Measurements from ENCODE around the gene AMER3.
A peak's percentile ranks its signal among the peaks of the same experiment; 100 is the strongest.
"Not testable (repeated sequence)": the region's sequence is repeated elsewhere in the genome, so short reads cannot be mapped to it uniquely, and the experiment has no call there.

The AMER3 gene

GRCh38 chr2:130755256-130756052, at the start of gene AMER3:
Gene AMER3 (plus strand): TSS chr2:130755540. CDS start chr2:130762073, 6,533 bp downstream.
- DNase-seq = no peak

GRCh38 chr2:130714795-130715194, 40.5 kb upstream of the AMER3 start:
- DNase-seq = not testable (repeated sequence)

- no peak for DNase-seq
These were observed 35.3 kb upstream of the AMER3 start for GRCh38 chr2:130720036-130720435.

DNA sequence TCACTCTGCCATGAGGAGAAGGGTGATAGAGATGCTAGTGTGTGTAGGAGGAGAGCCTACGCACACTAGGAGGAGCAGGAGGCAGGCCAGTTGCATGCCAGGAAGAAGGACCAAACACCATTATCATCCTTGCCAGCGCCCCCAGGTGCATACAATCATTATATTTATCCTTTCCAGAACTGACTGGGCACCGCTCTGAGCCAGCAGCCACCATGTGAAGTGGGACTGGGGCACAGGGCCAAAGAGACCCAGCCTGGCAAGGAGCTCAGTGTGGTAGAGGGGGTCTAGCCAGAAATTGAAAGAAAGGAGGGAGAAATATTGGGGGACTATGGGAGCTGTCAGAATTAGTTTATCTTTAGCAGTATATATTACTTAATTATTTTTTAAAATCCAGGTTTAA, 34.8 kb upstream of the AMER3 start:
- no peak for DNase-seq

GRCh38 chr2:130724455-130724854, 30.9 kb upstream of the AMER3 start:
- no peak for DNase-seq

DNA sequence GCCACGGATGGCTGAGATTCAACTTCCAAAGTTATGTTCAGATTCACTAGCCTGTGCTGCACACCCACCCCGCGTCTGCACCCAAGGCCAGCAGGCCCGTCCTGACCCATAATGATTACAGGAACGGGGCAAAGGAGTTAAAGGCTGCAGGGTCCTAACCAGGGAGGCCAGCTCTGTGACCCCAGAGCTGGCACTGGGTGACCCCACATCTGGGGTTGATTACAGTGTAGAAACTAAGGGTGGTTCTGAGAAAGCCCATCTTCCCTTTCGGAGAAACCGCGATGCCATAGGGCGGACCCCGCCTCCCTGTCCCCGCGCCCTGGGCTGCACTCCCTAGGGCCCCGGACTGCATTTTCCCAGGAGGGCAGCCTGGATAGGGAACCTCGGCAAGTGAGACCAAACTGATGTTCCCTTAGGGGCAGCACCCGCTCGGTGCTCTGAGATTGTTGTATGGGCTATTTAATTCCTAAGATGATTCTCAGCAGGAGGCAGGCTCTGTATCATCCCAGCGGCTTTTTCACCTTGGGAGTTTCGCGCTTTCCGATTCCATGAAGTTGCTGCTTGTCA, 28.6 kb upstream of the AMER3 start:
- DNase-seq = no peak

GRCh38 chr2:130727286-130727924, 27.9 kb upstream of the AMER3 start:
- DNase-seq = peak; percentile 63

- DNase-seq = peak; percentile 6
These were observed 27.3 kb upstream of the AMER3 start for GRCh38 chr2:130728007-130728454.

DNA sequence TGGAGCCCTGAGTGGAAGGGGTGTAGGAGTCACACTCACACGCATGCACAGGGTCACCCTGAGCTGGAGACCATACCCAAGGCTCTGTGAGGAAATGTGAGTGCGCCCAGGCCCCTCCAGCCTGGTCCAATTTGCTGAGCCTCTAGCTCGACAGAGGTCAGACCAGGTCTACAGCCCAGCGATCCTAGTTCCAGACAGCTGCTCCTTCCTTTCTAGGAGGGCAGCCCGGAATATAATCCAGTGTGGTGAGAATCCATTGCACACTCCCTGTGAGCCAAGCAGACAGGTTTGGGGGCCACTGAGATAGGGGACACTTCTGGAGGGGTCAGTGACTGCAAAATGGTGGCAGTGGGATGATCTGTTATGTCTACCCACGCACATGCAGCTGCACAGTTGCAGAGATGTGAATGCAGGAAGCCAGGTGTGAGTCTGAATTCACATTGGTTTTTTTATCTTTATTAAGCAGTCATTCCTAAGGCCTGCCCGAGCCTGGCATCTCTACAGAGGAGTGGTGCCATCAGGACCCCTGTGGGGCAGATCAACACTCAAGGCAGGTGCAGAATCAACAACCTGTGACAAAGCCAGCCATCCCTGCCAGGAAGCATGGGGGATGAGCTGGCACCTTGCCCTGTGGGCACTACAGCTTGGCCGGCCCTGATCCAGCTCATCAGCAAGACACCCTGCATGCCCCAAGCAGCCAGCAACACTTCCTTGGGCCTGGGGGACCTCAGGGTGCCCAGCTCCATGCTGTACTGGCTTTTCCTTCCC, 26.6 kb upstream of the AMER3 start, which contains the start of gene GPR148:
Gene GPR148 (plus strand): TSS at position 522 of the 768 bp plus-strand sequence. CDS start 82 bp downstream, at position 604.
- no peak for DNase-seq

DNA sequence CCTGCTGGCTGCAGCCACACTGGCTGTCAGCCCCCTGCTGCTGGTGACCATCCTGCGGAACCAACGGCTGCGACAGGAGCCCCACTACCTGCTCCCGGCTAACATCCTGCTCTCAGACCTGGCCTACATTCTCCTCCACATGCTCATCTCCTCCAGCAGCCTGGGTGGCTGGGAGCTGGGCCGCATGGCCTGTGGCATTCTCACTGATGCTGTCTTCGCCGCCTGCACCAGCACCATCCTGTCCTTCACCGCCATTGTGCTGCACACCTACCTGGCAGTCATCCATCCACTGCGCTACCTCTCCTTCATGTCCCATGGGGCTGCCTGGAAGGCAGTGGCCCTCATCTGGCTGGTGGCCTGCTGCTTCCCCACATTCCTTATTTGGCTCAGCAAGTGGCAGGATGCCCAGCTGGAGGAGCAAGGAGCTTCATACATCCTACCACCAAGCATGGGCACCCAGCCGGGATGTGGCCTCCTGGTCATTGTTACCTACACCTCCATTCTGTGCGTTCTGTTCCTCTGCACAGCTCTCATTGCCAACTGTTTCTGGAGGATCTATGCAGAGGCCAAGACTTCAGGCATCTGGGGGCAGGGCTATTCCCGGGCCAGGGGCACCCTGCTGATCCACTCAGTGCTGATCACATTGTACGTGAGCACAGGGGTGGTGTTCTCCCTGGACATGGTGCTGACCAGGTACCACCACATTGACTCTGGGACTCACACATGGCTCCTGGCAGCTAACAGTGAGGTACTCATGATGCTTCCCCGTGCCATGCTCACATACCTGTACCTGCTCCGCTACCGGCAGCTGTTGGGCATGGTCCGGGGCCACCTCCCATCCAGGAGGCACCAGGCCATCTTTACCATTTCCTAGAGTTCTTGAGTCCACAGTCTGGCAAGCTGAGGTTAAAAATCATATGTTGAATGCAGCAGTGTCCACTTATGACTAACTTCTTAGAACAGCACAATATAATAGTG, 25.7 kb upstream of the AMER3 start:
- no peak for DNase-seq

GRCh38 chr2:130732257-130732656, 23.1 kb upstream of the AMER3 start:
- DNase-seq = not testable (repeated sequence)

DNA sequence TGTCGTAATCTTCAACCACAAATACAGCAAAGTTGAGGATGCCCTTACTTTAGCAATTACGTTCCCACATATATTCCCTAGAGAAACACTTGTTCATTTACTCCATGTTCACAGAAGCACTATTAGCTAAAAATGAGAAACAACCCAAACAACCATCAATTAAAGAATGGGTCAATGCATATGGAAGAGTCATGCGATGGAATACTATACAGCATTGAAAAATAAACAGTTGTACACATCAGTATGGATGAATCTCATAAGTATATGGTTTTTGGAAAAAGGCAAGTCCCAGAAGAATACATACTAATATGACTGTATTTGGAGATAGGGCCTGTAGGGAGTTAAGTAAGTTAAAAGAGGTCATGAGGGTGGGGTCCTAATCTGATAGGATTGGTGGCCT, 20.1 kb upstream of the AMER3 start:
- no peak for DNase-seq

GRCh38 chr2:130736487-130736886, 18.9 kb upstream of the AMER3 start:
- no peak for DNase-seq

DNA sequence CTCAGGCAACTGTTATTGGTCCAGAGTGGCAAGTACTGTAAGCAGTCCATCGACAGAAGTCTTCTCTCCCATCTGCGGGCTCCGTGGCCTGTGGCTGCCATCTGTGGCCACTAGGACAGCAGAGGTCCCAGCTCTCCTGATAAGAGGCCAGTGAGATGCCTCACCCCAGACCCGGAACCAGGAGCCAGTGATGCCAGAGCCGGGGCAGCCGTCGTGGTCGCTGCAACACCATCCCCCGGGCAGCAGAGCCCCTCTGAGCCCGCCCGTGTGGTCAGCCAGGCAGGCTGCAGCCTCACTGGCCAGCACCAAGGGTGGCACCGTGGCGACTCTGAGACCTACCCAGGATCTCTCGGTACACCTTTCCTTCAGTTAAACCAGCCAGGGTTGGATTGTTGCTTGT, 17.7 kb upstream of the AMER3 start:
- DNase-seq = no peak

DNA sequence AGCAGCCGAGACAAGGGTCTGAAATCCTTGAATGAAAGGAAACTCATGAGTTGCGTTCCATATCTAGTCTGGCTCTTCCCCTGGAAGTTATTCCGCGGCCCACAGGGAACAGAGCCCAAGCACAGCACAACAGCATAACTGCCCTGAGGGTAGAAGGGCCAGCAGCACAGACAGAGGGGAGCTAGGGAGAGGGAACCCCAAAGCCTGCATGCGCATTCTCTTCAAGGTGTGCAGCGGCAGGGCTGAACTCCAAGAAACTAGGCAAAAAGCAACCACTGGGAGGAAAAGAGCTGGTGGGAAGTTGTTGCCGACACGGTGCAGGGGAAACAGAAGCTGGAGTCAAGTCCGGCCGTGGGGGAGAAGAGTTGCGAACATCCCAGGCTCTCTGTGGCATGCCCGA, 14.7 kb upstream of the AMER3 start:
- DNase-seq = no peak

DNA sequence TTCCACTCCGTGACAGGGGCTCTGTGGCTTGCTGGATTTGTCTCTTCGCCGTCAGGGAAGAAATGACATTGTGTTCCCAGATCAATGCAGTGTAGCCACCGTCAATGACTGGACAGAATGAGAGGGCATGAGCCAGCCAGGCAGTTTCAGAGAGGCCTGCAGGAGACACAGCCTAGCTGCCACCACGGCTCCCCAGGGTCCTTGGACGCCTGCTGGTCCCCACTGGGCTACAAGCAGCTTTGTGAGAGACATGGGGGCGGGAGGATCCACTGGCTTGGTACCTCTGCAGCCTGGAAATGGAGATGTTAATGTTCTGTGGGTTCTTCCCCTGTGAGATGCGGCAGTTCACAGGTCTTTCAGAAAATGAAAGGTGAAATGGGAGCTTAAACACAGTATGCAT, 12.1 kb upstream of the AMER3 start:
- no peak for DNase-seq

- no peak for DNase-seq
These were observed 10.8 kb upstream of the AMER3 start for GRCh38 chr2:130744287-130745117.

- DNase-seq = no peak
These were observed 6.3 kb upstream of the AMER3 start for GRCh38 chr2:130749078-130749477.

- no peak for DNase-seq
These were observed 5.7 kb upstream of the AMER3 start for GRCh38 chr2:130749641-130750040.

GRCh38 chr2:130754811-130755210, 529 bp upstream of the AMER3 start:
- DNase-seq = no peak
